GM03348 (cell line): ENCODE results near the gene ARHGAP25.

Experiments
- DNase-seq: peaks from one replicate; pipeline ENCODE4 v3.0.0; 2012; ENCODE audit warnings: low spot score

The ARHGAP25 gene

DNA sequence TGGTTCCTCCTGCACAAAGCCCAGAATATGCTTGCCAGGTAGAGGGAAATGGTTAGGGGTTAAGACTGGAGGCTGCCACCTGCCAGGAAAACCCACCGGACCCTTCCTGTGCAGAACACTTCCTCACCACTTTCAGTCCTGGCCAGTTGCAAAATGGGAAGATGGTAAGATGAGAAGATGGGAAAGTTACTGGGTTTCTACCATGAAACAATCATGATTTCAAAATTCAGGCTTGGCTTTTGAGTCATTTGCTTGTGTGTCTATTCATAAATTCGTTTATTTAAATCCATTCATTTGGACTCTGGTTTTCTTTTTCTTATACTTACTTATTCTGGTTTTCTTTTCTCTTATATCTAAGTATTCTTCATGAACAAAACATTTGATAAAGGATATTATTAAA is 129.4 kb downstream of the ARHGAP25 start:
- no peak for DNase-seq

DNA sequence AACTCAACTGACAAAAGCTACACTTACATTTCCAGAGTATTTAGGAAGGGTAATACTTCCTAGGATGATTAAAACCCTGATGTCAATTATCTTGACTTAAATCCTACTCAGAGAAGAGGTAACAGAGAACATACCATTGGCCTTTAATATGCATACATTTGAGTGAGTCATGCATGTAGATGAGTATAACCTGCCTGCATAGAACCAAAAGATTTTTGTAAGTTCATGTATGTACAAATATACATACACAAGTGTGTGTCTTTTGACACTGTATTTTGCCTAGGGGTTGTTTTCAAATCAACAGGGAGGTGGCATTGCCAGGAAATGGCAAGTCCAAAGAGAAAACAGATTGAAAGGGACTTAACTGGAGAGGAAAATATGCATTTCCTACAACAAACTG is 130.5 kb downstream of the ARHGAP25 start:
- no peak for DNase-seq

DNA sequence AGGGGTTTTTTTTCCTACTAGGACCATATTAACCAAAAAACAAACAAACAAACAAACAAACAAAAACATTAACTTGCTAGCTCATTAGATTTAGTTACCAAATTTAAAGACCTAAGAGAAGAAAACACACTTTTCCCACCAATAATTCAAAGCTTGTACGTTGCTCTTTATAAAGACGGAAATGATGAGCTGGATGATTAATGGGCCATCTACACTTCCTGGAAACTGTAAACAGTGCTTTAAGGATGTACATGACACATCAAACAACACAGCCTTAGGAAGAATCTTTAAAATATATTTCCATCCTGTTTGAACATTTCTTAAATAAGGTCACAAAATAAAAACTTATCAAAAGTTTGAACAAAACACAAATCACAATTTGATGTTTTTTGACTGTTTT is 135.6 kb downstream of the ARHGAP25 start:
- DNase-seq: no peak

DNA sequence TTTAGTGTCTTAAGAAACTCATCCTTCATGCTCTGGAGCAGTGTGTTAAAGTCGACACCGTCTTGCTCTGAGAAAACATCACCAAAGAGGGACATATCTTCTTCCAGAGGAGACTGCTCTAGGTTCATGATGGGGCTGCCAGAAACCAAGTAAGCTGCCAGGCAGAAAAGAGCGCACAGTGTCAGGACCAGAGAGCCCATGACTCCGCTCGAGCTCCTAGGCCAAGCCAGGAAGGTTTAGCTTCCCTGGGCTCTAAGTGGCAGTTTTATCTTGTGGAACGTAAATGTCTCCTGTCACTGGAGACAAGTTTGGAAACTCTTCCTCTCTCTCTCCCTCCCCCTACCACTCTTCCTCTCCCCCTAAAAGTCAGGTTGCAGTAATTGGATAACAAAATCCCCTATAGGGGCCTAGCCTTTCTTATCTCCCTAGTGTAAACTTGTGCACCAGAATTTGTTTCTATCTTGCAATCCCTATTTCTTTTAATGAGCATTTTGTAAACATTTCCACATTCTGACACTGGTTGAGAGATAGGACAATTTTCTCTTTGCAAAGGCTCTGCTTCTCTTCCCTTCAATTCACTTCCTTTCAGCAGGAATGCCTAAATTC is 136.7 kb downstream of the ARHGAP25 start, which contains the start of gene BMP10:
BMP10 (minus strand) TSS at position 239 of the 606 bp plus-strand sequence; CDS start at position 200, 39 bp downstream.
- no peak for DNase-seq
